GM18868 (cell line): ENCODE results near the gene PTPRN2.
"Not testable (repeated sequence)": the region's sequence is repeated elsewhere in the genome, so short reads cannot be mapped to it uniquely, and the experiment has no call there.

Source experiments
- ATAC-seq: cut with Tn5 transposase; IDR thresholded peaks from one replicate; pipeline ENCODE4 v1.9.1; 2021; ENCODE audit warnings: mild to moderate bottlenecking, moderate library complexity; ENCODE audit not compliant: unreplicated experiment

PTPRN2 gene

GRCh38 chr7:157675427-157675927, 912.1 kb downstream of the PTPRN2 start:
- ATAC-seq: no peak

DNA sequence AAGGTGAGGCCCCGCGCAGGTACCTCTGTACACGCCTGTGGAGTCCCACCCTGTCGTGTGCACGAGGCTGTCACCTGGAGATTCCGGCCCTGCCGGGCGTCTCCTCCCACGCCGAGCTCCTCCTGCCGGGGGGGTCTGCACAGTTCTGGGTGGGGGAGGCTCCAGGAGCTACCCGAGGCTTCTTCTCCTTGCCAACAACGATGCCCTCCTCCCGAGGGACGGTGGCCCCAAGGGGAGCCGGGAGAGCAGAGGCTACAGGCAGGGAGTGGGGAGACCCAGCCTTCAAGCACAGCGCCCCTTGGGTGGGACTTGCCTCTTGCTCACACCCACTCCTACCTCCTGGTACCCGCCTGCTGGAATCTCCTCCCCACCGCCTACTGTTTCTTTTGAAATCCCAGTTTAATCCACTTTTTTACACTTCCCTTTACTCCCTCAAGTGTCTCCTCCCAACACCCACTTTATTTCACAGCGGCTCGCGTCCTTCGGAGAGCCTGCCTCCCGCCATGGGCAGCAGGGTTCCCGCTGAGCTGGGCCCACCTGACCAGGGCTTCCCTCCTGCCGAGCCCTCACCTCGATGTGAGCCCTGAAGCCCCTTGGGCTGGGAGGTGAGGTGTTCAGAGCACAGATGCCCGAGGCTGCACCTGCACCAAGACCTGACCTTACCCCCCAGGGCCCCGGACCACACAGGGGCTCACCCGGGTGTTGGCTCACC, 912.8 kb downstream of the PTPRN2 start:
- no peak for ATAC-seq

GRCh38 chr7:157674027-157674714, 913.5 kb downstream of the PTPRN2 start:
- no peak for ATAC-seq

GRCh38 chr7:157673573-157673972, 914.0 kb downstream of the PTPRN2 start:
- no peak for ATAC-seq

- no peak for ATAC-seq
These were observed 916.0 kb downstream of the PTPRN2 start for GRCh38 chr7:157671358-157672255.

GRCh38 chr7:157670490-157671357, 916.9 kb downstream of the PTPRN2 start:
- no peak for ATAC-seq

DNA sequence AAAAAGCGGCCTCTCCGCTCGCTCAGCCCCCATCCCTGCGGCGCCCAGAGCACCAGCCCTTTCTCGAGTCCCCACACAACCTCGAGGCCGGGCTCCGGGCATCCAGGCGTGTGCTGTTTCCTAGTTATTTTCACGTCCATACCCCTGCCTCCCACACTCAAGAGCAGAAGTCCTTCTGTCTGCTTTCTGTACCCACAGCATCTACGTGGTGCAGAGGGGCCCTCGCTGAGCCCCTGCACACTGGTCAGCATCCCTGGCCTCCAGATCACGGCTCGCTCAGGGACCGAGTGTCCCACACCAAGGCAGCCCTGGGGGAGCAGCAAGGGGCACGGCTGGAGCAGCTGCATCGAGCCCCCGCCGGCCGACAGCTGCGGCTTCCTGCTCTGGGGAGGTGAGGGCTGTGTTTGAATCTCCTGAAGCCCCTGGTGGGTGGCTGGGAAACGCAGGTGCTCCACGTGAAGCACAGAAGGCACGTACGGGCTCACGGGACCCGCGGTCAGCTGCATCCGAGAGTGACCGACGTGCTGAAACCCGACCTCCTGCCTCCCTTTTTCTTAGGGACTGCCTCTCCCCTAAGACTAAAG, 917.8 kb downstream of the PTPRN2 start:
- no peak for ATAC-seq

DNA sequence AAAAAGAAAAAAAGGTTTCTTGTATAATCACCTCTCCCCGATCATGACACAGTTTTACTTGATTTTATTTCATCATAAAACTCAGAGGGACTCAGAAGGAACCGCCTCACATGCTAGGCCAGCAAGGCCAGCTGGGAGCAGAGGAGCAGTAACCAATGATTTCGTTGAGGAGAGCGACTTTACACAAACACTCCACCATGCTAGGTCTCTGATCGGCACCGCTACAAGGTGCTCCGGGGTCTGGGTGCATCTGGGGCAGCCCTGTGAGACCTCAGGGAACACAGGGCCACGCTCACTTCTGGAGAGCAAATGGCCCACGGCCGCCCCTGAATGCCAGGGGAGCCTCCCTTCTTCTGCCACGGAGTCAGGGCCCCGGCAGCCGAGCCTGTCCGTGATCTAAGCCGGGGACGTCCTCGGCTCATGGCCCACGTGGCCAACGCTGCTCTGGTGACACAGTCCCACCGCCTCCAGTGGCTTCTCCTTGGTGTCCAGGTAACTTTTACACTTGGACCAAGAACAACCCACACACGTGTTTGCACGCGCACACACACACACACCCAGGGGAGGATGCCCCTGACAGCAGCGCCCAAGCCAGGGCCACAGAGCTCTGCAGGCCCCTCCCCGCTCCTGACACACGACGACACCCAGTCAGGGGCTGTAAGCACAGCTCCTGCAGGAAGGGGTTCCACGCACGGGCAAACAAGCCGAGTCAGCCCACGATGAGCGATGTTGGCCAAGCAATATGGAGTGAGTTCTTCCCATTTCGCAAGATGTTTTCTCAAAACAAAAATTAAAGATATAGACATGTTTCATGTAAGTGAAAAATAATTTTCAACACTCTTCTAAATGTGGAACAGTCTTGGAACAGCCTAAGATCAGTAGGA, 918.5 kb downstream of the PTPRN2 start:
- no peak for ATAC-seq

GRCh38 chr7:157668221-157668883, 919.3 kb downstream of the PTPRN2 start:
- ATAC-seq: no peak

DNA sequence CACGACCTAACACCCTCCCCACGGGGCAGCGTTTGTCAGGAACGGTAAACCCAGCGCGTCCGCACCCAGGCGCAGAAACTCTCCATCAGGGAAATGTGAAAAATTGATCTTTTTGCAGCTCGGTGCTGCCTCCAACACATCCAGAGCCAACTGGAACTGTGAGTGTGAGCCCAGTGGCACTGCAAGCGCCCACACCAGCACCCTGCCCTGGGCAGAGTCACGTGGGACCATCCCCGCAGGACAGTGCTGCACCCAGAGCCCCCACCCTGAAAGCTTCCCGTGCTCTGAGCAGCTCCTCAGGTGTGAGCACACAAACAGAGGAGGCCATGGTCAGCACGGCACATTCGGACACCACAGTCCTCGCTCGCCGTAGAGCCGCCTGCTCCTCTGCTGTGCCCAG, 919.9 kb downstream of the PTPRN2 start:
- ATAC-seq: no peak

DNA sequence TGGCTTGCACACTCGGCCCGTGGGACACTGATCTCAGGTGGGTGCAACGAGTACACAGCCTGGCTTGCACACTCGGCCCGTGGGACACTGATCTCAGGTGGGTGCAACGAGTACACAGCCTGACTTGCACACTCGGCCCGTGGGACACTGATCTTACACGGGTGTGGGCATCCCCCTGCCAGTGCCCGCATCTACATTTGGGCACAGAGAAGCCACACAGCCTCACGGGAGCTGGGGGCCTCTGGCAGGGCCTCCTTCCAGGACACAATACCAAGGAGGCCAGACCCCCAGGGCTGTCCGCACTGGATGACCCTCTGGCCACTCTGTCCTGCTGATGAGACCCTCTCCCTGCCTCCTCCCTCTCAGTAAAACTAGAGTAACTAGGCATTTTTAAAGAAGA, 920.4 kb downstream of the PTPRN2 start:
- ATAC-seq: no peak

DNA sequence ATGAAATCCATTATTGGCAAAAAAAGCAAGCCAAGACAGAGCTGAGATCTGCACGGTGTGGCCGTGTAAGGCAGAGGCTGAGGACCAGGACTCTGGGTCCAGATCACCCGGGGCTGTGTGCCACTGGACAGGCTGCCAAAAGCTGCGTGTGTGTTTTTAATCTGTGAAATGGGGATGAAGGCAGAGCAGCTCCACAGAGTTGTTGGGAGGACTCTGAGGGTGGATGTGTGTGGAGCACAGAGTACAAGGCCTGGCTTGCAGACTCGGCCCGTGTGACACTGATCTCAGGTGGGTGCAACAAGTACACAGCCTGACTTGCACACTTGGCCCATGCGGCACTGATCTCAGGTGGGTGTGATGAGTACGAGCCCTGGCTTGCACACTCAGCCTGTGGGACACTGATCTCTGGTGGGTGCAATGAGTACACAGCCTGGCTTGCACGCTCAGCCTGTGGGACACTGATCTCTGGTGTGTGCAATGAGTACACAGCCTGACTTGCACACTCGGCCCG, 921.0 kb downstream of the PTPRN2 start:
- no peak for ATAC-seq

DNA sequence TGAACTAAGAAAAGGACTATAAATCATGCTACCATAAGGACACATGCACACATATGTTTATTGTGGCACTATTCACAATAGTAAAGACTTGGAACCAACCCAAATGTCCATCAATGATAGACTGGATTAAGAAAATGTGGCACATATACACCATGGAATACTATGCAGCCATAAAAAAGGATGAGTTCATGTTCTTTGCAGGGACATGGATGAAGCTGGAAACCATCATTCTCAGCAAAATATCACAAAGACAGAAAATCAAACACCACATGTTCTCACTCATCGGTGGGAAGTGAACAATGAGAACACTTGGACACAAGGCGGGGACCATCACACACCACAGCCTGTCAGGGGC, 922.0 kb downstream of the PTPRN2 start:
- ATAC-seq: not testable (repeated sequence)

DNA sequence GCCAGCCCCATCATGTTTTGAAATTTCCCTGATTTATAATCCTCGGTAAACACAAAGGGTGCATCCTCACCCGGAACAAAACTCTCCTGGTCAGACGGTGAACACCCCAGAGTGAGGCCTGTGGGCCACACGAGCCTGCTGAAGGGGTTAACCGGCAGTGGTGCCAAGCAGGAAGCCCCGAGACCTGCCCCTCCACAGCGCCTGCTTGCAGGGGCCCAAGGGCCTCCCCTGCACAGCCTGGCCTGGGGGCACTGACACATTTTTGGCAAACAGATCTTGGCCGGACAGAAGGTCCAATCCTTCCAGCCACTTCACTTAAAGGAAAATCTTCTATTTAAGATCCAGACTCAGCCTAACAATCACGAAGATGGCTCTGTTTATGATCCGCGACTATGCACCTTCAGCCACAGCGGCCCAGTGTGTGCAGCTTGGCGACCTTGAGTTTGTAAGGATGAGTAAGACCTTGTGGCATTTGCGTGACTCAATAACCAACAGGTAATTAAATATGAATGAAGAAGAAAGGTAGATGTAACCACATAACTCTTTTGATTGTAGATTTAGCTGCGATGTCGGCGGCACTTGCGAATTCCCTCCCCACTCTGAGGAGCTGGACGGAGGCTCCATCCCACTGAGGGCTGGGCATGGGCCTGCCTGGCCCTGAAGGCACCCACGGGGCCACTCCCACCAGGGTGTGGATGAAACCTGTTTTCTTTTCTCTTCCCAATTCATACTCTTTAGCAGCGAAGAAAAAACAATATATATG, 922.6 kb downstream of the PTPRN2 start:
- ATAC-seq: no peak

GRCh38 chr7:157664034-157664433, 923.6 kb downstream of the PTPRN2 start:
- ATAC-seq: no peak

- ATAC-seq: no peak
These were observed 924.5 kb downstream of the PTPRN2 start for GRCh38 chr7:157662981-157663716.
